GM12892 (cell line): ENCODE measurements around the gene TRPV5.

Experiments
- POLR2A ChIP-seq: IDR thresholded peaks from 2 replicates; pipeline ENCODE4 v1.6.1; 2011; ENCODE audit warnings: low read depth, low read length, control low read depth
- POLR2AphosphoS5 ChIP-seq: IDR thresholded peaks from 2 replicates; pipeline ENCODE4 v1.6.1; 2011; ENCODE audit warnings: low read depth, low read length, control low read depth

DNA sequence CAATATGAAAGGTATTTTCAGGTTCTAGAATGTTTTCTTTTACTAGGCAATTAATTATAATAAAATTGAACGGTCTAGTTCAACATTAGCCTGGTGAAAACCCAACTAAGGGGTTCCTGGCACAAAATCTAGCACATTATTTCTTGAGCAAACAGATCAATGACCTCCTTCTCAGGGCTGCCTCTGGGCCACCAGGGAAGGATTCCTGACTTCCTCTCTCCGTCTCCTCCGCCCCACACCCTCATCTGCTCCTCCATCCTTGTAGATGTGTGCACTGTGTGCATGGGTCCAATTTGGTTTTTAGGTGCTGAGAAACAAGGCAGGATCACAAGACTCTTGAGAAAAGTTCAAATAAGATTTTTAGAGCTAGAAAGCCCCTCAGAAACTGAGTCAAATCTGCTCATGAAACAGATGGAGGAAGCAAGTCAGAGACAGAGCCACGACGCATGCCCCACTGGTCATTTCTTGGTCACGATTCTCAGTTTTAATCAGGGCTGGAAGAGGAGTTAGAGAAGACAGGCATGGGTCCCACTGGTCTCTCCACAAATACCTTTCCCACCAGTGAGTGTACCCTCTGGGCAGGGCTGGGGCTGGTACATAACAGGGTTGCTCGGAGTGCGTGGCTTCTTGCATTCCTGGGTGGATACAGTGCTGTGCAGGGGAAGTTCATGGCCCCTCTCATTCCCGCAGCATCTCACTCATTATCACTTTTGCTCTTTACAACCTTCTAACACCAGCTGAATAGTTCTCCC is 51.8 kb downstream of the TRPV5 start:
- TF ChIP-seq POLR2A (no peak), POLR2AphosphoS5 (no peak)
